GM21576 (cell line): Measurements from ENCODE around the gene GARNL3.

Experiments used
- ATAC-seq: cut with Tn5 transposase; IDR thresholded peaks from one replicate; pipeline ENCODE4 v1.9.1; 2021; ENCODE audit warnings: mild to moderate bottlenecking, moderate library complexity; ENCODE audit not compliant: unreplicated experiment

Gene GARNL3

GRCh38 chr9:127384016-127384730 lies 119.6 kb downstream of the GARNL3 start:
- ATAC-seq, result no peak

- ATAC-seq, result no peak
Measured at GRCh38 chr9:127384901-127385300, 120.3 kb downstream of the GARNL3 start.

GRCh38 chr9:127386249-127386648 lies 121.7 kb downstream of the GARNL3 start:
- no peak for ATAC-seq

- ATAC-seq, result no peak
Measured at GRCh38 chr9:127386981-127387380, 122.4 kb downstream of the GARNL3 start.

- peak; percentile 75 for ATAC-seq
Measured at GRCh38 chr9:127388037-127388855, 123.7 kb downstream of the GARNL3 start.

- no peak for ATAC-seq
Measured at GRCh38 chr9:127388856-127389238, 124.3 kb downstream of the GARNL3 start.

GRCh38 chr9:127389381-127390247 lies 125.0 kb downstream of the GARNL3 start:
- ATAC-seq, result no peak

GRCh38 chr9:127390248-127390545 lies 125.6 kb downstream of the GARNL3 start:
- ATAC-seq, result no peak

- ATAC-seq, result no peak
Measured at GRCh38 chr9:127390563-127390962, 126.0 kb downstream of the GARNL3 start.

GRCh38 chr9:127392166-127392565 lies 127.6 kb downstream of the GARNL3 start:
- no peak for ATAC-seq

GRCh38 chr9:127392976-127393375 lies 128.4 kb downstream of the GARNL3 start:
- no peak for ATAC-seq

- no peak for ATAC-seq
Measured at GRCh38 chr9:127393645-127394044, 129.1 kb downstream of the GARNL3 start.

GRCh38 chr9:127395497-127396252 lies 131.1 kb downstream of the GARNL3 start:
- ATAC-seq, result no peak

GRCh38 chr9:127396253-127396807 lies 131.8 kb downstream of the GARNL3 start:
- ATAC-seq, result no peak

GRCh38 chr9:127396808-127397645 lies 132.5 kb downstream of the GARNL3 start, which contains the start of gene SLC2A8:
TSS of gene SLC2A8 (plus strand) at chr9:127397169. CDS start at chr9:127397231, 62 bp downstream.
- peak; percentile 93 for ATAC-seq

GRCh38 chr9:127397646-127398274 lies 133.2 kb downstream of the GARNL3 start:
- ATAC-seq, result no peak

GRCh38 chr9:127398275-127398647 lies 133.7 kb downstream of the GARNL3 start:
- ATAC-seq, result no peak

- ATAC-seq, result no peak
Measured at GRCh38 chr9:127398715-127399400, 134.3 kb downstream of the GARNL3 start.
